Neuronal stem cell (in vitro differentiated cells): Measurements from ENCODE around the gene LTK.

ENCODE experiments used
- DNase-seq: peaks from one replicate; pipeline ENCODE4 v3.0.0-alpha.2; 2013; ENCODE audit warnings: low spot score
- H2AFZ ChIP-seq: one replicate; pipeline ENCODE4 v1.6.1; 2013; ENCODE audit warnings: mild to moderate bottlenecking, low read length, inconsistent platforms
- H2AK5ac ChIP-seq: 2 replicates; pipeline ENCODE4 v1.6.1; 2013; ENCODE audit warnings: low read depth, mild to moderate bottlenecking, inconsistent platforms, low read length, moderate library complexity, mixed read lengths
- H2BK120ac ChIP-seq: 2 replicates; pipeline ENCODE4 v1.6.1; 2013; ENCODE audit warnings: low read depth, mild to moderate bottlenecking, inconsistent platforms, low read length, moderate library complexity, mixed read lengths
- H2BK12ac ChIP-seq: one replicate; pipeline ENCODE4 v1.6.1; 2013; ENCODE audit warnings: low read length, inconsistent platforms
- H2BK15ac ChIP-seq: 2 replicates; pipeline ENCODE4 v1.6.1; 2013; ENCODE audit warnings: mild to moderate bottlenecking, low read length, inconsistent platforms, mixed read lengths
- H2BK5ac ChIP-seq: one replicate; pipeline ENCODE4 v1.6.1; 2013; ENCODE audit warnings: inconsistent platforms, mild to moderate bottlenecking, low read length, moderate library complexity
- H3K14ac ChIP-seq: one replicate; pipeline ENCODE4 v1.6.1; 2013; ENCODE audit warnings: low read length, inconsistent platforms
- H3K18ac ChIP-seq: 2 replicates; pipeline ENCODE4 v1.6.1; 2013; ENCODE audit warnings: low read length, inconsistent platforms
- H3K23ac ChIP-seq: 2 replicates; pipeline ENCODE4 v1.6.1; 2013; ENCODE audit warnings: low read depth, mild to moderate bottlenecking, mixed read lengths, low read length, inconsistent platforms; ENCODE audit not compliant: poor library complexity
- H3K27ac ChIP-seq: replicated peaks from 3 replicates; pipeline ENCODE4 v1.5.1; 2013; ENCODE audit warnings: low read length, inconsistent platforms
- H3K27me3 ChIP-seq, 3 experiments: 2 replicates each; pipeline ENCODE4 v1.6.1; 2013; ENCODE audit warnings: low read length in 3 of 3, mild to moderate bottlenecking in 2 of 3, inconsistent platforms in 1 of 3, low read depth in 1 of 3, mixed read lengths in 1 of 3, moderate library complexity in 1 of 3; ENCODE audit not compliant: control insufficient read depth in 3 of 3, insufficient read depth in 3 of 3
- H3K36me3 ChIP-seq, 2 donors: replicated peaks in 1 of 2; 2 replicates each; pipeline ENCODE4 v1.6.1; 2013; ENCODE audit warnings: low read length in 2 of 2; ENCODE audit not compliant: control insufficient read depth in 2 of 2, insufficient read depth in 2 of 2
- H3K4ac ChIP-seq: 2 replicates; pipeline ENCODE4 v1.6.1; 2013; ENCODE audit warnings: inconsistent platforms, mild to moderate bottlenecking, low read length, moderate library complexity
- H3K4me1 ChIP-seq, 2 donors: 1 replicate in 1 of 2; 2 replicates in 1 of 2; pipeline ENCODE4 v1.6.1; 2013; ENCODE audit warnings: low read length in 2 of 2, low read depth in 1 of 2; ENCODE audit not compliant: control insufficient read depth in 2 of 2, insufficient read depth in 1 of 2
- H3K4me2 ChIP-seq: one replicate; pipeline ENCODE4 v1.6.1; 2013; ENCODE audit warnings: mild to moderate bottlenecking, low read length, inconsistent platforms; ENCODE audit not compliant: insufficient read depth, poor library complexity, severe bottlenecking
- H3K4me3 ChIP-seq, 2 donors: 2 replicates each; pipeline ENCODE4 v1.5.1; 2013; ENCODE audit warnings: low read length in 2 of 2, mild to moderate bottlenecking in 2 of 2, inconsistent platforms in 1 of 2, moderate library complexity in 1 of 2
- H3K79me1 ChIP-seq: one replicate; pipeline ENCODE4 v1.6.1; 2013; ENCODE audit warnings: low read depth, mild to moderate bottlenecking, inconsistent platforms, low read length, moderate library complexity
- H3K9ac ChIP-seq: one replicate; pipeline ENCODE4 v1.6.1; 2013; ENCODE audit warnings: mild to moderate bottlenecking, low read depth, low read length, inconsistent platforms; ENCODE audit not compliant: poor library complexity
- H3K9me3 ChIP-seq, 2 donors: replicated peaks in 1 of 2; 2 replicates each; pipeline versions ENCODE3 to v1.6.1; 2013; ENCODE audit warnings: low read length in 2 of 2, mild to moderate bottlenecking in 2 of 2, inconsistent platforms in 1 of 2, low read depth in 1 of 2, mixed read lengths in 1 of 2, moderate library complexity in 1 of 2; ENCODE audit not compliant: control insufficient read depth in 2 of 2, insufficient read depth in 1 of 2
- H4K8ac ChIP-seq: one replicate; pipeline ENCODE4 v1.6.1; 2013; ENCODE audit warnings: low read depth, mild to moderate bottlenecking, inconsistent platforms, low read length, moderate library complexity
- H4K91ac ChIP-seq: one replicate; pipeline ENCODE4 v1.6.1; 2013; ENCODE audit warnings: low read length, low read depth, mild to moderate bottlenecking, inconsistent platforms; ENCODE audit not compliant: poor library complexity
- WGBS, 2 donors: extraction: QIAGEN DNeasy Blood & Tissue Kit; methylation state at CpG; one replicate each; pipeline ENCODE4 v1.1.7; 2013; ENCODE audit warnings: missing lambda C conversion rate in 2 of 2, mixed read lengths in 1 of 2; ENCODE audit not compliant: insufficient read length in 2 of 2, insufficient replicate concordance in 1 of 2; ENCODE audit errors: extremely low coverage in 2 of 2; 5-methylcytosine and 5-hydroxymethylcytosine counted together

Gene LTK

GRCh38 chr15:41465822-41466421, 47.7 kb downstream of the LTK start:
- H3K4me1 ChIP-seq: no peaks in the 10 kb centered on the region
- H3K9me3 ChIP-seq: no peaks in the 10 kb centered on the region
- H2BK120ac ChIP-seq: no peak overlapping the region
- H3K27me3 ChIP-seq: no peaks in the 10 kb centered on the region
- no peaks in the 10 kb centered on the region for H3K79me1 ChIP-seq
- H3K4ac ChIP-seq: no peak overlapping the region
- DNase-seq: no peak
- H3K9ac ChIP-seq: no peak overlapping the region
- no peak overlapping the region for H2AK5ac ChIP-seq
- H4K91ac ChIP-seq: no peak overlapping the region
- no peak overlapping the region for H3K4me2 ChIP-seq
- H2AFZ ChIP-seq: no peak overlapping the region
- no peak overlapping the region for H2BK15ac ChIP-seq
- no peak overlapping the region for H3K23ac ChIP-seq
- no peak overlapping the region for H3K14ac ChIP-seq
- no peak overlapping the region for H2BK12ac ChIP-seq
- H3K18ac ChIP-seq: no peak overlapping the region
- no CpG with 5 or more reads among the region's 8 CpGs for WGBS, 2 donors
- H4K8ac ChIP-seq: no peak overlapping the region
- H2BK5ac ChIP-seq: no peak overlapping the region
- H3K4me3 ChIP-seq: no peak overlapping the region
- H3K27ac ChIP-seq: no peak overlapping the region
- H3K36me3 ChIP-seq: peaks cover 33 to 92% of the 10 kb centered on the region in 2 donors

- no peak overlapping the region for H3K4me2 ChIP-seq
- no peak overlapping the region for H4K91ac ChIP-seq
- H2BK120ac ChIP-seq: no peak overlapping the region
- no peak overlapping the region for H2BK15ac ChIP-seq
- no peaks in the 10 kb centered on the region for H3K9me3 ChIP-seq
- no peak overlapping the region for H3K14ac ChIP-seq
- no peak overlapping the region for H2BK12ac ChIP-seq
- no peak overlapping the region for H3K4ac ChIP-seq
- H3K27me3 ChIP-seq: no peaks in the 10 kb centered on the region
- WGBS, 2 donors: no CpG with 5 or more reads among the region's 9 CpGs
- H2AK5ac ChIP-seq: no peak overlapping the region
- H2AFZ ChIP-seq: no peak overlapping the region
- H3K23ac ChIP-seq: no peak overlapping the region
- H3K27ac ChIP-seq: no peak overlapping the region
- no peak overlapping the region for H3K18ac ChIP-seq
- H2BK5ac ChIP-seq: no peak overlapping the region
- no peaks in the 10 kb centered on the region for H3K79me1 ChIP-seq
- H3K4me1 ChIP-seq: no peaks in the 10 kb centered on the region
- no peak for DNase-seq
- H3K9ac ChIP-seq: no peak overlapping the region
- H3K4me3 ChIP-seq: no peak overlapping the region
- peaks cover 29 to 91% of the 10 kb centered on the region in 2 donors for H3K36me3 ChIP-seq
- no peak overlapping the region for H4K8ac ChIP-seq
These were observed 48.6 kb downstream of the LTK start for GRCh38 chr15:41464889-41465580.

DNA sequence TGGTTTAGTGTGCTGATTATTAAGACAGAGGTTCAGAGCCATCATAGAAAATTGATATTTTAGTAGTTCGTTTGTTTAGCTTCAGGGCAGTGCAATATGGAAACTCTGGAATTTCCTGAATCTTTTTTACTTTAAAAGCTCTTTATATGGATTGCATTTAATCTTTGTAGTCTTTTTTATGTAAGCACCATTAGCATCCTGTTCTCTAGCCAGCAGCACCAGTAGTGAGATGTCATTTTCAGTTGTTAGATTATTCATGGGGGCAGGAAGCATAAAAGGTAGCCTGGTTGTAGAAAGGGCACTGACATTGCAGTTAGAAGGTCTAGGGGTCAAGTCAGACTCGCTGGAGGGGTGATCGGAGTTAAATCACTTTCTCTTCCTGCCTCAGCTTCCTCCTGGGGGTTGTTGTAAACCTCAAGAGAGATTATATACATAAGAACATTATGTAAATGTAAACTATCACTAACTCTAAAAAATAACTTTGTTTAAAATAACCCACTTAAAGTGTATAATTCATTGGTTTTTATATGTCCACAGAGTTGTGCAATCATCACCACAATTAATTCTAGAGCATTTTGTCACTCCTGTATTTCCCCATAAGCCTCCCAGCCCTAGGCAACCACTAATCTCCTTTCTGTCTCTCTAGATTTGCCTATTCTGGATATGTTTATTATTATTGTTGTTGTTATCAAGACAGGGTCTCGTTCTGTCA, 51.4 kb downstream of the LTK start:
- Histone ChIP-seq H3K4me2 (no peak overlapping the region), H2AFZ (no peak overlapping the region), H2BK5ac (no peak overlapping the region), H3K4ac (no peak overlapping the region), H2BK120ac (no peak overlapping the region), H2BK15ac (no peak overlapping the region), H3K9ac (no peak overlapping the region), H3K27ac (no peak overlapping the region), H3K14ac (no peak overlapping the region), H4K91ac (no peak overlapping the region), H3K23ac (no peak overlapping the region), H3K4me1 (no peaks in the 10 kb centered on the region), H3K36me3 (peaks cover 27 to 92% of the 10 kb centered on the region in 2 donors), H3K27me3 (no peaks in the 10 kb centered on the region), H3K9me3 (peaks cover 0 to 3% of the 10 kb centered on the region in 2 donors), H3K4me3 (no peak overlapping the region), H2AK5ac (no peak overlapping the region), H3K18ac (no peak overlapping the region), H4K8ac (no peak overlapping the region), H2BK12ac (no peak overlapping the region), H3K79me1 (no peaks in the 10 kb centered on the region)
- WGBS, 2 donors: no CpG with 5 or more reads among the region's 4 CpGs
- DNase-seq: no peak
